Endodermal cell (in vitro differentiated cells): ENCODE results near the gene HIGD1C. TPM values are rescaled to one million over a fixed set of nuclear protein-coding genes. Genes with fewer than 3 reads are reported as not detected.

Experiments
- DNase-seq: peaks from one replicate; pipeline ENCODE4 v3.0.0-alpha.2; 2017
- H3K27ac ChIP-seq: 2 replicates; pipeline ENCODE4 v1.5.1; 2013; ENCODE audit warnings: mild to moderate bottlenecking, low read depth, low read length, moderate library complexity
- H3K27me3 ChIP-seq: 2 replicates; pipeline ENCODE4 v1.6.1; 2013; ENCODE audit warnings: mild to moderate bottlenecking, low read length, moderate library complexity; ENCODE audit not compliant: insufficient read depth, control insufficient read depth, poor library complexity, severe bottlenecking
- H3K36me3 ChIP-seq: 2 replicates; pipeline ENCODE4 v1.7.0; 2013; ENCODE audit warnings: mild to moderate bottlenecking, low read length, moderate library complexity; ENCODE audit not compliant: control insufficient read depth, insufficient read depth
- H3K4me1 ChIP-seq: one replicate; pipeline ENCODE4 v1.7.0; 2013; ENCODE audit warnings: low read length; ENCODE audit not compliant: control insufficient read depth, insufficient read depth
- H3K4me3 ChIP-seq: 2 replicates; pipeline ENCODE4 v1.5.1; 2013; ENCODE audit warnings: mild to moderate bottlenecking, low read length, moderate library complexity
- H3K9ac ChIP-seq: 2 replicates; pipeline ENCODE4 v1.6.1; 2013; ENCODE audit warnings: mild to moderate bottlenecking, low read length, moderate library complexity; ENCODE audit not compliant: poor library complexity, severe bottlenecking; ENCODE audit errors: extremely low read depth
- H3K9me3 ChIP-seq: 2 replicates; pipeline ENCODE4 v1.6.1; 2013; ENCODE audit warnings: mild to moderate bottlenecking, low read length, moderate library complexity; ENCODE audit not compliant: control insufficient read depth
- H3K27ac Mint-ChIP-seq: 2 replicates; pipeline ENCODE4 v1.8.0; 2020; ENCODE audit warnings: mixed read lengths
- H3K27me3 Mint-ChIP-seq: 2 replicates; pipeline ENCODE4 v1.8.0; 2021; ENCODE audit warnings: mild to moderate bottlenecking, mixed read lengths; ENCODE audit not compliant: insufficient read depth
- H3K36me3 Mint-ChIP-seq: 2 replicates; pipeline ENCODE4 v1.8.0; 2020; ENCODE audit warnings: low read depth, mixed read lengths
- H3K4me1 Mint-ChIP-seq: 2 replicates; pipeline ENCODE4 v1.8.0; 2020; ENCODE audit warnings: mixed read lengths
- H3K4me3 Mint-ChIP-seq: 2 replicates; pipeline ENCODE4 v1.8.0; 2020; ENCODE audit warnings: mild to moderate bottlenecking, moderate library complexity, mixed read lengths
- H3K9me3 Mint-ChIP-seq: 2 replicates; pipeline ENCODE4 v1.8.0; 2020; ENCODE audit warnings: mild to moderate bottlenecking, mixed read lengths
- CTCF ChIP-seq: fragments of 200-600 bp; sonication (generic); conservative IDR thresholded peaks from 2 replicates; pipeline ENCODE4 v1.5.0; 2021; ENCODE audit warnings: antibody characterized with exemption, mild to moderate bottlenecking
- WGBS, 2 experiments: methylation state at CpG; one replicate each; pipeline versions ENCODE4 v1.1.5 to v1.1.7; 2013; ENCODE audit warnings: missing lambda C conversion rate in 2 of 2, mixed read lengths in 1 of 2; ENCODE audit not compliant: insufficient coverage in 1 of 2, insufficient read length in 1 of 2; 5-methylcytosine and 5-hydroxymethylcytosine counted together
- total RNA-seq, 2 donors: library from RNA; stranded (reverse); fragmentation: NEBNext Ultra II Directional in 1 of 2; extraction: Animal tissue kit (Norgen Biotek cat#: 25700) in 1 of 2; gene quantifications; 2 replicates in 1 of 2; 3 replicates in 1 of 2; pipeline ENCODE4 v1.2.1, GENCODE V29; 2021

Gene HIGD1C
- total RNA-seq, 2 donors from 2014 or later, result not detected

GRCh38 chr12:51000245-51000644, 47.9 kb downstream of the HIGD1C start:
- Mint-ChIP-seq H3K4me3 (no peak overlapping the region), H3K9me3 (no peaks in the 10 kb centered on the region), H3K27ac (no peak overlapping the region), H3K4me1 (no peaks in the 10 kb centered on the region), H3K36me3 (peaks cover 60% of the 10 kb centered on the region), H3K27me3 (no peaks in the 10 kb centered on the region)
- H3K4me3 ChIP-seq, result no peak overlapping the region
- no peak for DNase-seq
- H3K27ac ChIP-seq, result no peak overlapping the region
- no peaks in the 10 kb centered on the region for H3K9me3 ChIP-seq
- peaks cover 66% of the 10 kb centered on the region for H3K36me3 ChIP-seq
- no peak overlapping the region for H3K9ac ChIP-seq
- no peaks in the 10 kb centered on the region for H3K27me3 ChIP-seq
- TF ChIP-seq CTCF, result no peak
- no peaks in the 10 kb centered on the region for H3K4me1 ChIP-seq
- WGBS, 2 experiments, result 69 to 98% methylated on average over 3 to 7 of the region's 7 CpGs

- Histone ChIP-seq H3K9ac (no peak overlapping the region), H3K36me3 (peaks cover 60% of the 10 kb centered on the region), H3K4me1 (no peaks in the 10 kb centered on the region), H3K27me3 (no peaks in the 10 kb centered on the region), H3K4me3 (no peak overlapping the region), H3K9me3 (no peaks in the 10 kb centered on the region), H3K27ac (no peak overlapping the region)
- peaks cover 60% of the 10 kb centered on the region for H3K36me3 Mint-ChIP-seq
- H3K27me3 Mint-ChIP-seq, result no peaks in the 10 kb centered on the region
- no peak for TF ChIP-seq CTCF
- no peaks in the 10 kb centered on the region for H3K9me3 Mint-ChIP-seq
- 100% methylated on average over 1 of the region's 1 CpG; no CpG with 5 or more reads in 1 of the 2 experiments for WGBS, 2 experiments
- no peak overlapping the region for H3K4me3 Mint-ChIP-seq
- H3K4me1 Mint-ChIP-seq, result no peaks in the 10 kb centered on the region
- DNase-seq, result no peak
- H3K27ac Mint-ChIP-seq, result no peak overlapping the region
These were observed 49.5 kb downstream of the HIGD1C start for GRCh38 chr12:51001799-51002198.

GRCh38 chr12:51004504-51004903, 52.2 kb downstream of the HIGD1C start:
- H3K27me3 Mint-ChIP-seq, result no peaks in the 10 kb centered on the region
- no peak overlapping the region for H3K9ac ChIP-seq
- 88 to 92% methylated on average over 6 of the region's 6 CpGs for WGBS, 2 experiments
- H3K36me3 ChIP-seq, result peaks cover 59% of the 10 kb centered on the region
- H3K4me1 ChIP-seq, result no peaks in the 10 kb centered on the region
- H3K9me3 ChIP-seq, result no peaks in the 10 kb centered on the region
- peak; percentile 55 for DNase-seq
- peaks cover 5% of the 10 kb centered on the region for H3K4me1 Mint-ChIP-seq
- no peaks in the 10 kb centered on the region for H3K27me3 ChIP-seq
- TF ChIP-seq CTCF, result no peak
- H3K27ac ChIP-seq, result peak overlapping the region; percentile 9
- H3K27ac Mint-ChIP-seq, result no peak overlapping the region
- H3K9me3 Mint-ChIP-seq, result no peaks in the 10 kb centered on the region
- H3K4me3 Mint-ChIP-seq, result no peak overlapping the region
- H3K4me3 ChIP-seq, result no peak overlapping the region
- H3K36me3 Mint-ChIP-seq, result peaks cover 69% of the 10 kb centered on the region
